GM19328 (cell line): ENCODE data around the gene CSAG1.
"Not testable (repeated sequence)": the region's sequence is repeated elsewhere in the genome, so short reads cannot be mapped to it uniquely, and the experiment has no call there.

Source experiments
- ATAC-seq: cut with Tn5 transposase; IDR thresholded peaks from one replicate; pipeline ENCODE4 v1.9.1; 2021; ENCODE audit warnings: mild to moderate bottlenecking, moderate library complexity; ENCODE audit not compliant: unreplicated experiment

Gene CSAG1

DNA sequence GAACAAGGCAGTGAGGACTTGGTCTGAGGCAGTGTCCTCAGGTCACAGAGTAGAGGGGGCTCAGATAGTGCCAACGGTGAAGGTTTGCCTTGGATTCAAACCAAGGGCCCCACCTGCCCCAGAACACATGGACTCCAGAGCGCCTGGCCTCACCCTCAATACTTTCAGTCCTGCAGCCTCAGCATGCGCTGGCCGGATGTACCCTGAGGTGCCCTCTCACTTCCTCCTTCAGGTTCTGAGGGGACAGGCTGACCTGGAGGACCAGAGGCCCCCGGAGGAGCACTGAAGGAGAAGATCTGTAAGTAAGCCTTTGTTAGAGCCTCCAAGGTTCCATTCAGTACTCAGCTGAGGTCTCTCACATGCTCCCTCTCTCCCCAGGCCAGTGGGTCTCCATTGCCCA lies 33.1 kb downstream of the CSAG1 start:
- ATAC-seq = not testable (repeated sequence)

DNA sequence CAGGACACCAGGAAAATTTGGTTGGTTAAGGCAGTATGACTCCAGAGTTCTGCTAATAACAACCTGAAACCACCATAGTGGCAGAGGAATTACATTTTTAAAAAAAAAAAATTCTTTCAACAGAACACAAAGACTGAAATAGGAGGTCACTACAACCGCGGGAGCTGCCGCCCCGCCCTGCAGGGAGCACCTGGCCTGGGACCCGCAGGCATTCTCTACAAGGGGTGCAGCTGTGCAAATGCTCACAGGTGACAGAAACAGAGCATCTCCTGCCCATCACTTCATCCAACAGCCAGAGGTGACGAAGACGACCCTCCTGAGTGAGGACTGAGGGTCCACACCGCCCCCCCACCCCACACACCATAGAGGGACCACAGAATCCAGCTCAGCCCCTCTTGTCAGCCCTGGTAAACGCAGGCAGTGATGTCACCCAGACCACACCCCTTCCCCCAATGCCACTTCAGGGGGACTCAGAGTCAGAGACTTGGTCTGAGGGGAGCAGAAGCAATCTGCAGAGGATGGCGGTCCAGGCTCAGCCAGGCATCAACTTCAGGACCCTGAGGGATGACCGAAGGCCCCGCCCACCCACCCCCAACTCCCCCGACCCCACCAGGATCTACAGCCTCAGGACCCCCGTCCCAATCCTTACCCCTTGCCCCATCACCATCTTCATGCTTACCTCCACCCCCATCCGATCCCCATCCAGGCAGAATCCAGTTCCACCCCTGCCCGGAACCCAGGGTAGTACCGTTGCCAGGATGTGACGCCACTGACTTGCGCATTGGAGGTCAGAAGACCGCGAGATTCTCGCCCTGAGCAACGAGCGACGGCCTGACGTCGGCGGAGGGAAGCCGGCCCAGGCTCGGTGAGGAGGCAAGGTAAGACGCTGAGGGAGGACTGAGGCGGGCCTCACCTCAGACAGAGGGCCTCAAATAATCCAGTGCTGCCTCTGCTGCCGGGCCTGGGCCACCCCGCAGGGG lies 35.3 kb downstream of the CSAG1 start, which contains the start of gene MAGEA3:
TSS of gene MAGEA3 (plus strand) at position 843 of the 980 bp plus-strand sequence. CDS start 2,039 bp downstream, outside the sequence.
- not testable (repeated sequence) for ATAC-seq

DNA sequence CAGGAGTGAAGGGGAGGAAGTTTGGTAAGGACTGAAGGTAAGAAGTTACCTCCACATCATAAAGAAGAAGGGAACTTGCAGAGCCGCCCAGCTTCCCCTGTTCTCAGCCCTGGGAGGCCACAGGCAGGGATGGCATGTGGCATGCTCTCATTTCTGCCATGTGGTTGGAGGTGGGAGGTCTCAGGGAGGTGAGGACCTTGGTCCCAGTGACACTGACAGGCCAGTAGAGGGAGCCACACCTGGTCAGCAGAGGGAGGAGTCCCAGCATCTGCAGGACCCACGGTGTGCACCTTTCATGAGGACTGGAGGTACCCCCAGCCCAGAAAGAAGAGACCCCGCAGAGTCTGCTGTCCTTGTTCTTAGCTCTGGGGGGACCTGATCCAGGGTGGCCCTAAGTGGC lies 52.5 kb downstream of the CSAG1 start:
- ATAC-seq = not testable (repeated sequence)
